CD14-positive monocyte (primary cell): ENCODE data around the gene EIPR1. TPM values are rescaled to one million over a fixed set of nuclear protein-coding genes. Genes with fewer than 3 reads are reported as not detected.

Experiments used
- DNase-seq, 3 donors: peaks; one replicate each; pipeline ENCODE4 v3.0.0-alpha.2; 2011 to 2022
- H2AFZ ChIP-seq: 2 replicates; pipeline ENCODE4 v1.6.0; 2012; ENCODE audit warnings: mild to moderate bottlenecking, low read depth, low read length, inconsistent platforms; ENCODE audit not compliant: insufficient read depth, poor library complexity, severe bottlenecking
- H3K27ac ChIP-seq, 2 donors: 1 replicate in 1 of 2; 2 replicates in 1 of 2; pipeline ENCODE4 v1.5.1; 2012 to 2013; ENCODE audit warnings: low read length in 2 of 2, control low read depth in 1 of 2, inconsistent platforms in 1 of 2, low read depth in 1 of 2, mild to moderate bottlenecking in 1 of 2
- H3K27me3 ChIP-seq, 2 donors: one replicate each; pipeline versions ENCODE4 v1.6.0 to v1.6.1; 2011 to 2013; ENCODE audit warnings: low read length in 2 of 2; ENCODE audit not compliant: control insufficient read depth in 2 of 2, insufficient read depth in 2 of 2
- H3K36me3 ChIP-seq, 2 donors: replicated peaks in 1 of 2; 1 replicate in 1 of 2; 2 replicates in 1 of 2; pipeline versions ENCODE4 v1.5.1 to v1.6.1; 2012 to 2013; ENCODE audit warnings: low read length in 2 of 2, control low read depth in 1 of 2, inconsistent platforms in 1 of 2, mild to moderate bottlenecking in 1 of 2; ENCODE audit not compliant: insufficient read depth in 2 of 2, control insufficient read depth in 1 of 2
- H3K4me1 ChIP-seq, 2 donors: 1 replicate in 1 of 2; 2 replicates in 1 of 2; pipeline versions ENCODE4 v1.5.1 to v1.6.1; 2012 to 2013; ENCODE audit warnings: low read length in 2 of 2, control low read depth in 1 of 2, inconsistent platforms in 1 of 2, mild to moderate bottlenecking in 1 of 2, moderate library complexity in 1 of 2; ENCODE audit not compliant: insufficient read depth in 2 of 2, control insufficient read depth in 1 of 2
- H3K4me2 ChIP-seq: replicated peaks from 2 replicates; pipeline ENCODE3; 2012; ENCODE audit warnings: low read length, moderate library complexity, mild to moderate bottlenecking; ENCODE audit not compliant: poor library complexity, severe bottlenecking; ENCODE audit errors: extremely low read depth
- H3K4me3 ChIP-seq, 3 experiments: fragments of 200-600 bp in 1 of 3; sonication (generic) in 1 of 3; replicated peaks in 1 of 3; 1 replicate in 2 of 3; 2 replicates in 1 of 3; pipeline ENCODE4 v1.5.1; 2011 to 2013; ENCODE audit warnings: low read length in 3 of 3, mild to moderate bottlenecking in 3 of 3, control low read depth in 2 of 3, low read depth in 2 of 3, inconsistent platforms in 1 of 3, moderate library complexity in 1 of 3
- H3K79me2 ChIP-seq: 2 replicates; pipeline ENCODE4 v1.6.0; 2012; ENCODE audit warnings: mild to moderate bottlenecking, control low read depth, inconsistent platforms, low read length, moderate library complexity; ENCODE audit not compliant: insufficient read depth
- H3K9ac ChIP-seq: 2 replicates; pipeline ENCODE4 v1.6.0; 2017; ENCODE audit warnings: low read length, mild to moderate bottlenecking; ENCODE audit not compliant: insufficient read depth, poor library complexity, severe bottlenecking
- H3K9me3 ChIP-seq, 2 donors: replicated peaks in 1 of 2; 1 replicate in 1 of 2; 2 replicates in 1 of 2; pipeline versions ENCODE4 v1.5.1 to v1.6.1; 2012 to 2013; ENCODE audit warnings: low read length in 2 of 2, control low read depth in 1 of 2; ENCODE audit not compliant: control insufficient read depth in 1 of 2, insufficient read depth in 1 of 2
- H4K20me1 ChIP-seq: 2 replicates; pipeline ENCODE4 v1.6.0; 2012; ENCODE audit warnings: mild to moderate bottlenecking, low read length, control low read depth, moderate library complexity; ENCODE audit not compliant: insufficient read depth
- H3K27ac Mint-ChIP-seq, 7 donors: one replicate each; pipeline ENCODE4 v1.8.0; 2020; ENCODE audit warnings: mild to moderate bottlenecking in 7 of 7, mixed read lengths in 7 of 7, moderate library complexity in 6 of 7, inconsistent platforms in 2 of 7
- H3K27me3 Mint-ChIP-seq, 3 donors: one replicate each; pipeline ENCODE4 v1.8.0; 2021 to 2022; ENCODE audit warnings: low read depth in 3 of 3, mild to moderate bottlenecking in 3 of 3, mixed read lengths in 3 of 3, moderate library complexity in 3 of 3, inconsistent platforms in 1 of 3
- H3K36me3 Mint-ChIP-seq, 2 donors: one replicate each; pipeline ENCODE4 v1.8.0; 2020; ENCODE audit warnings: mixed read lengths in 2 of 2, inconsistent platforms in 1 of 2, mild to moderate bottlenecking in 1 of 2
- H3K4me1 Mint-ChIP-seq: one replicate; pipeline ENCODE4 v1.8.0; 2020; ENCODE audit warnings: mild to moderate bottlenecking, mixed read lengths
- H3K4me3 Mint-ChIP-seq, 2 donors: one replicate each; pipeline ENCODE4 v1.8.0; 2020; ENCODE audit warnings: mild to moderate bottlenecking in 2 of 2, mixed read lengths in 2 of 2, moderate library complexity in 1 of 2
- H3K9me3 Mint-ChIP-seq, 7 donors: one replicate each; pipeline ENCODE4 v1.8.0; 2020 to 2022; ENCODE audit warnings: mixed read lengths in 7 of 7, mild to moderate bottlenecking in 6 of 7, moderate library complexity in 6 of 7, inconsistent platforms in 2 of 7
- WGBS: methylation state at CpG from one replicate; pipeline ENCODE4 v1.1.5; 2013; ENCODE audit warnings: missing lambda C conversion rate; ENCODE audit not compliant: insufficient coverage; 5-methylcytosine and 5-hydroxymethylcytosine counted together
- intact Hi-C, 2 donors: fragments of 100-400 bp; cut with micrococcal nuclease; formaldehyde crosslinking; loops; one replicate each; pipeline versions ENCODE4 v1.15.0 to v1.15.1; 2023
- polyA plus RNA-seq, 3 donors: library from polyadenylated mRNA; depleted of rRNA in 1 of 3; unstranded in 2 of 3; stranded (reverse) in 1 of 3; fragments of 300-500 nt in 2 of 3; fragments of >200 nt in 1 of 3; fragmentation: Illumina TruSeq in 2 of 3; gene quantifications; 1 replicate in 2 of 3; 2 replicates in 1 of 3; pipeline ENCODE4 v1.2.3, GENCODE V29; 2012 to 2021
- TF ChIP-seq, protein P1 (sequence below): fragments of 200-600 bp; IDR thresholded peaks from one replicate; pipeline ENCODE4 v1.8.0; 2022; ENCODE audit warnings: antibody characterized with exemption, mild to moderate bottlenecking

EIPR1 gene
- polyA plus RNA-seq, 3 donors: 19.0 to 22.4 (median 20.8) TPM

DNA sequence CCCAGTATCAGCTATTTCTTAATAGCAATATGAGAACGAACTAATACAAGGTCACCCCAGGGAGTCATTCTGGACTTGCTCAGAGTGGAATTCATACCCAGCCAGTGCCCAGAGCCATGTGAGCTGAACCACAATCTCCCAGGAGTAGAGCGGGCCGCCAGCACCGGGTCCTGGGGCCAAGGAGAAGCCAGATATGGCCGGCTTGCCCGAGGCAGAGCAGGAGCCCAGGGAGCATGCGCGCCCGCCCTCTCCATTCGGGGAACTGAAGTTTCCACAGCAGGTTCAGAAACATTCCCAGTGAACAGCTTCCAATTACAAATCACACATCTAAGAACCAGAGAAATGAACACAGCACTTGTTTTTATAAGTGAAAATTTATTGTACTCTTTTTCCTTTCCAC lies 37.5 kb downstream of the EIPR1 start:
- peaks cover 0 to 1% (median 0%) of the 10 kb centered on the region in 3 donors for H3K27me3 Mint-ChIP-seq
- Histone ChIP-seq H3K9me3 (peaks cover 5 to 23% of the 10 kb centered on the region in 2 donors), H3K27ac (no peak overlapping the region), H3K9ac (no peak overlapping the region), H2AFZ (no peak overlapping the region), H3K4me3 (no peak overlapping the region), H3K79me2 (no peaks in the 10 kb centered on the region), H3K36me3 (peaks cover 18 to 32% of the 10 kb centered on the region in 2 donors), H3K4me1 (no peaks in the 10 kb centered on the region), H3K27me3 (no peaks in the 10 kb centered on the region), H4K20me1 (no peaks in the 10 kb centered on the region), H3K4me2 (no peak overlapping the region)
- 98% methylated on average over 8 of the region's 10 CpGs for WGBS
- H3K9me3 Mint-ChIP-seq: peaks cover 4 to 24% (median 15%) of the 10 kb centered on the region in 7 donors
- DNase-seq: no peak
- H3K36me3 Mint-ChIP-seq: peaks cover 39 to 48% of the 10 kb centered on the region in 2 donors
- intact Hi-C loops: no loop called here
- H3K4me3 Mint-ChIP-seq: no peak overlapping the region
- no peaks in the 10 kb centered on the region for H3K4me1 Mint-ChIP-seq
- H3K27ac Mint-ChIP-seq: no peak overlapping the region
- TF ChIP-seq, protein P1, sequence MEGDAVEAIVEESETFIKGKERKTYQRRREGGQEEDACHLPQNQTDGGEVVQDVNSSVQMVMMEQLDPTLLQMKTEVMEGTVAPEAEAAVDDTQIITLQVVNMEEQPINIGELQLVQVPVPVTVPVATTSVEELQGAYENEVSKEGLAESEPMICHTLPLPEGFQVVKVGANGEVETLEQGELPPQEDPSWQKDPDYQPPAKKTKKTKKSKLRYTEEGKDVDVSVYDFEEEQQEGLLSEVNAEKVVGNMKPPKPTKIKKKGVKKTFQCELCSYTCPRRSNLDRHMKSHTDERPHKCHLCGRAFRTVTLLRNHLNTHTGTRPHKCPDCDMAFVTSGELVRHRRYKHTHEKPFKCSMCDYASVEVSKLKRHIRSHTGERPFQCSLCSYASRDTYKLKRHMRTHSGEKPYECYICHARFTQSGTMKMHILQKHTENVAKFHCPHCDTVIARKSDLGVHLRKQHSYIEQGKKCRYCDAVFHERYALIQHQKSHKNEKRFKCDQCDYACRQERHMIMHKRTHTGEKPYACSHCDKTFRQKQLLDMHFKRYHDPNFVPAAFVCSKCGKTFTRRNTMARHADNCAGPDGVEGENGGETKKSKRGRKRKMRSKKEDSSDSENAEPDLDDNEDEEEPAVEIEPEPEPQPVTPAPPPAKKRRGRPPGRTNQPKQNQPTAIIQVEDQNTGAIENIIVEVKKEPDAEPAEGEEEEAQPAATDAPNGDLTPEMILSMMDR: no peak

DNA sequence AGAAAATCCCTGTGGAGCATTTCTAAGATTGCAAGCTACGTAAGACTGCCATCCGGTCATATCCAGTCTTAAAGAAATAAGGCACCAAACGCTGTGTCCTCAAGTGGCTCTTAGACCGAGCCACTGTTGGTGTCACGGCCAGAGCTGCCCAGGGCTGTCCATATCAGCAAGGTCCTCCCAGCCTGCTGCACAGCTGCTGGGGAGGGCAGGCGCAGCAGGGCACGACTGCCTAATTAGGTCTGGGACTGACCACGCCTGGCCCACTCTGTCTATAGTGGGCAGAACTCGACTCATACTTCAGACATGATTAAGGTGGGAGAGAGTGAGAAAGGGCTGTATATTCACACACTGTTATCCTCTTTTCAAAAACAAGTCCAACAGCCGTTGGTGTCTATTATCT lies 39.3 kb downstream of the EIPR1 start:
- H3K9me3 Mint-ChIP-seq: peaks cover 4 to 24% (median 15%) of the 10 kb centered on the region in 7 donors
- H3K4me1 Mint-ChIP-seq: no peaks in the 10 kb centered on the region
- TF ChIP-seq, protein P1: no peak
- WGBS: 95% methylated on average over 5 of the region's 10 CpGs
- no peak overlapping the region for H3K9ac ChIP-seq
- no peak for DNase-seq
- peaks cover 54 to 60% of the 10 kb centered on the region in 2 donors for H3K36me3 Mint-ChIP-seq
- no peak overlapping the region for H3K4me3 Mint-ChIP-seq
- no peaks in the 10 kb centered on the region for H3K27me3 ChIP-seq
- intact Hi-C loops: no loop called here
- H3K79me2 ChIP-seq: no peaks in the 10 kb centered on the region
- H3K27ac ChIP-seq: no peak overlapping the region
- H3K27me3 Mint-ChIP-seq: peaks cover 0 to 1% (median 0%) of the 10 kb centered on the region in 3 donors
- no peaks in the 10 kb centered on the region for H4K20me1 ChIP-seq
- no peak overlapping the region for H3K4me3 ChIP-seq
- H3K4me1 ChIP-seq: no peaks in the 10 kb centered on the region
- peaks cover 5 to 23% of the 10 kb centered on the region in 2 donors for H3K9me3 ChIP-seq
- H3K27ac Mint-ChIP-seq: no peak overlapping the region
- peaks cover 22 to 50% of the 10 kb centered on the region in 2 donors for H3K36me3 ChIP-seq
- no peak overlapping the region for H2AFZ ChIP-seq
- no peak overlapping the region for H3K4me2 ChIP-seq
